Measurements from ENCODE around the gene ABCB11.

ABCB11 gene

DNA sequence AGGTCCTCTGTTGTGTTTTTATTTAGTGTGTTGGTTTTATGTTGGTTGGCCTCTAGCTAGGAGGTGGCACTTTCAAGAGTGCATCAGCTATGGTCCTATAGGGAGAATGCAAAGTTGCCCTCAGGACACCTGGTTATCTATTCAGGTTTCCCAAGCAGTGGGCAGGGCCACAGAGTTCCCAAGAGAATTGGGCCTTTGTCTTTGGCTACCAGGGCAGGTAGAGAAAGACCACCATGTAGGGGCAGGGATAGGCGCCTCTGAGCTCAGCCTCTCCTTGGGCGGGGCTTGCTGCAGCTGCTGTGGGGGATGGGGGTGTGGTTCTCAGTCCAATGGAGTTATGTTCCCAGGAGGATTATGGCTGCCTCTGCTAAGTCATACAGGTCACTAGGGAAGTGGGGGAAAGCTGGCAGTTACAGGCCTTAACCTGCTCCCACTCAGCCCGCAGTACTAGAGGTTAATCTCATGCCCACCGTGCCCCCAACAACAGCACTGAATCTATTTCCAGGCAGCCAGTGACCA is 26.0 kb downstream of the ABCB11 start:
- H3K9me3 ChIP-seq (ENCODE audit: control insufficient read depth in 1 of 2, low read length in 2 of 2): no peaks in the 10 kb centered on the region
- no peaks in the 10 kb centered on the region for H3K4me1 ChIP-seq (ENCODE audit: control insufficient read depth in 1 of 2, insufficient read depth in 2 of 2, low read length in 2 of 2)
- H3K4me3 ChIP-seq (ENCODE audit: low read depth in 1 of 2, low read length in 2 of 2): no peak overlapping the region
- H3K36me3 ChIP-seq (ENCODE audit: control insufficient read depth in 1 of 2, insufficient read depth in 2 of 2, low read length in 2 of 2): no peaks in the 10 kb centered on the region
- no peaks in the 10 kb centered on the region for H3K27me3 ChIP-seq (ENCODE audit: low read depth, low read length)
- H3K27ac ChIP-seq (ENCODE audit: low read length): no peak overlapping the region

DNA sequence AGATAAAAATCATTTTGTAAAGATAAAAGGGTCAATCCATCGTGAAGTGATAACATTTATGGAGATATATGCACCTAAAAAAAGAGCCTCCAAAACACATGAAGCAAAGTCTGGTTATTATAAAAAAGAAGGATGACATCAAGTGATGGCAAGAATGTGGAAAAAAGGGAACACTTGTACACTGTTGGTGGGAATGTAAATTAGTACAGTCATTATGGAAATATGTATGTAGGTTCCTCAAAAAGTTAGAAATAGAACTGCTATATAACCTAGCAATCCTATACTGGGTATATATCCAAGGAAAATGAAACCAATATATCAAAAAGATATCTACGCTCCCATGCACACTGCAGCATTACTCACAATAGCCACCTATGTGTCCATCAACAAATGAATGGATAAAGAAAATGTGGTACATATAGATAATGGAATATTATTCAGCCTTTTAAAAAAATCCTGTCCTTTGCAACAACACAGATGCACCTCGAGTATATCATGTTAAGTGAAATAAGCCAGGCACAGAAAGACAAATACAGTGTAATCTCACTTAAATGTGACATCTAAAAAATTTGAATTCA is 28.9 kb downstream of the ABCB11 start:
- Histone ChIP-seq H3K27ac (ENCODE audit: low read length) (no peak overlapping the region), H3K4me1 (ENCODE audit: control insufficient read depth in 1 of 2, insufficient read depth in 2 of 2, low read length in 2 of 2) (no peaks in the 10 kb centered on the region), H3K27me3 (ENCODE audit: low read depth, low read length) (no peaks in the 10 kb centered on the region), H3K36me3 (ENCODE audit: control insufficient read depth in 1 of 2, insufficient read depth in 2 of 2, low read length in 2 of 2) (no peaks in the 10 kb centered on the region), H3K4me3 (ENCODE audit: low read depth in 1 of 2, low read length in 2 of 2) (no peak overlapping the region), H3K9me3 (ENCODE audit: control insufficient read depth in 1 of 2, low read length in 2 of 2) (no peaks in the 10 kb centered on the region)

DNA sequence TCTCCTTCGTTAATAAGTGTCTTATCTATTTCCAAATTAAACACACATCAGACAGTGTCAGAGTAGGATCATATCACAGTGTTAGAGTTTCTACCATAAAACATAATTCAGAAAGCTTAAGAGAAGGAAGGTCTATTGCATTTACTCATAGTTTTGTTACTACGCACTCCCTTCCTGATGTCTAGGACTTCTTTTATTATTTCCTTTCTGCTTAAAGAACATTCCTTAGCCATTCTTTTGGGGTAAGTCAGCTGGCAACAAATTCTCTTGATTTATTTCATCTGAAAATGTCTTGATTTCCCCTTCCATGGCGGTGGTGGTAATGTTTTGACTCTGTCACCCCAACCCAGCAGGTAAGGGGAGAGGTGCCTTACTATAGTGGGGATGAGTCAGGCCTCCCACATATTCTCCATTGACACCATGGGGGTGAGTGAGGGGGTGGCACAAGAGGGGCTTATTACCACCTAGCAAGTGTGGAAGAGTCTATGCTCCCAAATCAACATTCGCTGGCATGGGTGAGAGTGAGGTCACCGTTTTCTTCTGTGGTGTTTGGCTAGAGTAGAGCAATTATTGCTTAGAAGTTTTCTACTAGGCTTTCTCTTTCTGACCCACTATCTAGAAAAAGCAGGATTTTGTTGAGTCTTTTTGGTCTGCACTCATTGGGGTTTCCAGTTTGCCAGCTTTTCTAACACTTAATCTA is 29.9 kb downstream of the ABCB11 start:
- Histone ChIP-seq H3K27ac (ENCODE audit: low read length) (no peak overlapping the region), H3K9me3 (ENCODE audit: control insufficient read depth in 1 of 2, low read length in 2 of 2) (no peaks in the 10 kb centered on the region), H3K27me3 (ENCODE audit: low read depth, low read length) (no peaks in the 10 kb centered on the region), H3K4me3 (ENCODE audit: low read depth in 1 of 2, low read length in 2 of 2) (no peak overlapping the region), H3K36me3 (ENCODE audit: control insufficient read depth in 1 of 2, insufficient read depth in 2 of 2, low read length in 2 of 2) (no peaks in the 10 kb centered on the region), H3K4me1 (ENCODE audit: control insufficient read depth in 1 of 2, insufficient read depth in 2 of 2, low read length in 2 of 2) (no peaks in the 10 kb centered on the region)

DNA sequence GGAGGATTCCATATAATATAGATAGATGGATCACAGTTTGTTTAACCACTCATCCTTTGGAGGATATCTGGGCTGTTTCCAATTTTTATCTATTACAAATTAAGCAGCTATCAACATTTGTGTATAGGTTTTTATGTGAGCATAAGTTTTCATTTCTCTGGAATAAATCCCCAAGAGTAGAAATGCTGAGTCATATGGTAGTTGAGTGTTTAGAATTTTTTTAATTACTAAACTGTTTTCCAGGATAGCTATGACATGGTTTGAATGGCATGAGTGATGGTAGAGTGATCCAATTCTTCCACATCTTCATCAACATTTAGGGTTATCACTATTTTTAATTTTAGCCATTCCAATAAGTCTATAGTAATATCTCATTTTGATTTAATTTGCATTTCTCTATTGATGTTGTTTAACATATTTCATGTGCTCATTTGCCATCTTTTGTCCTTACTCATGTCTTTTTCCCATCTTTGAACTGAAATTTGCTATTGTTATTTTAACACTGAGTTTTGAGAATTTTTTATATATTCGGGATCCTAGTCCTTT is 31.4 kb downstream of the ABCB11 start:
- no peaks in the 10 kb centered on the region for H3K27me3 ChIP-seq (ENCODE audit: low read depth, low read length)
- no peaks in the 10 kb centered on the region for H3K9me3 ChIP-seq (ENCODE audit: control insufficient read depth in 1 of 2, low read length in 2 of 2)
- H3K4me1 ChIP-seq (ENCODE audit: control insufficient read depth in 1 of 2, insufficient read depth in 2 of 2, low read length in 2 of 2): no peaks in the 10 kb centered on the region
- no peak overlapping the region for H3K4me3 ChIP-seq (ENCODE audit: low read depth in 1 of 2, low read length in 2 of 2)
- no peaks in the 10 kb centered on the region for H3K36me3 ChIP-seq (ENCODE audit: control insufficient read depth in 1 of 2, insufficient read depth in 2 of 2, low read length in 2 of 2)
- H3K27ac ChIP-seq (ENCODE audit: low read length): no peak overlapping the region

DNA sequence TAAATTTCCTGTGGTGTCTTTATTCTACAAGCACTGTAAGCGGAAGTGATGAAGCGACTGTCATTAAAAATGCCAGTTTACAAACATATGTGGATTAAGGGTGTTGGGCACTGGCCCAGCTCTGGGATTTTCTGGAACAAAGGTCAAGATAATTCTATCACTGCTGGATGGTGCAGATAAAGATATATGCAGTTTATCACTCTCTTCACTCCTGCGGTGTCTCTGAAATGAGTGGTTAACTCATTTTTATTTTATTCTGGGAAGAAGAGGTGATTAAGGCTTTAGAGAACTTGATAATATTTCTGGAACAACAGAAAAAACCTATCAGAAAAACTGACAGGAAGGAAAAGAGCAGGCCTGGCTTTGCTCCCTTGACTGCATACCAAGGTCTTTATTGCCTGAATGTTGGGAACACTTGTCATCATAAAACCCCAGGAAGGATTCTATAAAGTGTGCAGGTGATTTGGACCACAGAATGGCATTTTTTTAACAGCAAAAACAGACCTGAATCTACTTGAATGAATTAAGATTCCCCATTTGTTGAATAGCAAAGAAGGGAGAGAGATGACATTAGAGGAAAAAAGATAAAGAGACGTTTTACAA is 32.4 kb downstream of the ABCB11 start:
- H3K27me3 ChIP-seq (ENCODE audit: low read depth, low read length): no peaks in the 10 kb centered on the region

DNA sequence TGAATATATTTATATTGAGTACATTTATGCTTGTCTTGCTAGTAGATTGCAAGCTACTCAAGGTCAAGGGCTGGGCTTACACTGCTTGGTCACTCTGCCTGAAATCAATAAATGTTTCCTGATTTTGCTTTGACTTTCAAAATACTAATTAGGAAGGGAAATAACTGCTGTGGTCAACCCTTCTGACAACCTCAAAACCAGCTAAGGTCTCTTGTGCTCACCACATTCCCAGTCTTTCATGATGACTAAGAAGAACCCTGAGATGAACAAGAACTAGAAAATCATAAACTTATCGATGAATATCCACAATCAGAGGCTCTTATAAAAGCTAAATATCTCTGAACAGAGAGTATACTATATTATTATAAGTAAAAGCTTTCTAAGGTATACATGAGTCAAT is 33.3 kb downstream of the ABCB11 start:
- no peaks in the 10 kb centered on the region for H3K4me1 ChIP-seq (ENCODE audit: control insufficient read depth in 1 of 2, insufficient read depth in 2 of 2, low read length in 2 of 2)
- H3K36me3 ChIP-seq (ENCODE audit: control insufficient read depth in 1 of 2, insufficient read depth in 2 of 2, low read length in 2 of 2): no peaks in the 10 kb centered on the region
- no peak overlapping the region for H3K27ac ChIP-seq (ENCODE audit: low read length)
- H3K27me3 ChIP-seq (ENCODE audit: low read depth, low read length): no peaks in the 10 kb centered on the region
- no peak overlapping the region for H3K4me3 ChIP-seq (ENCODE audit: low read depth in 1 of 2, low read length in 2 of 2)
- H3K9me3 ChIP-seq (ENCODE audit: control insufficient read depth in 1 of 2, low read length in 2 of 2): no peaks in the 10 kb centered on the region

More for the DNA sequence above, 32.4 kb downstream of the ABCB11 start:
- Histone ChIP-seq H3K36me3 (ENCODE audit: control insufficient read depth in 1 of 2, insufficient read depth in 2 of 2, low read length in 2 of 2) (no peaks in the 10 kb centered on the region), H3K9me3 (ENCODE audit: control insufficient read depth in 1 of 2, low read length in 2 of 2) (no peaks in the 10 kb centered on the region), H3K4me1 (ENCODE audit: control insufficient read depth in 1 of 2, insufficient read depth in 2 of 2, low read length in 2 of 2) (no peaks in the 10 kb centered on the region), H3K4me3 (ENCODE audit: low read depth in 1 of 2, low read length in 2 of 2) (no peak overlapping the region), H3K27ac (ENCODE audit: low read length) (no peak overlapping the region)

DNA sequence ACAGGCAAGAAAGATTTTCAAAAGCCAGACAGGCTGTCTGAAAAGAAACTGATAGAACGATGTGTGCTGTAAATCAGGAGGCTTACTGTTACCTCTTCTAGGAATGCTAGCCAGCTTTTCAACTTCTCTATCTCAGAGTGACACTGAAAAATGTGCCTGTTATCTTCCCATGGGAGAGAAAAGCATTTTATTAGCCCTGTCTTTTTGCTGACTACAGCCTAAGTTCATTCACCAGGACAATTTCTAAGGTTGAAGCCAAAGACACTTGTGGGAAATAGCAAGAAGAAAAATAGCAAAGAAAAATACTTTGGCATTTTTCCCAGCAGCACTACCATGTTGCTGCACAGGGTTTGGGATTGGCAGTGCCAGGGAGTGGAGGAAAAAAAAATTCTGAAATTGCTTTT is 34.0 kb downstream of the ABCB11 start:
- H3K4me3 ChIP-seq (ENCODE audit: low read depth in 1 of 2, low read length in 2 of 2): no peak overlapping the region
- no peaks in the 10 kb centered on the region for H3K9me3 ChIP-seq (ENCODE audit: control insufficient read depth in 1 of 2, low read length in 2 of 2)
- H3K4me1 ChIP-seq (ENCODE audit: control insufficient read depth in 1 of 2, insufficient read depth in 2 of 2, low read length in 2 of 2): no peaks in the 10 kb centered on the region
- H3K27me3 ChIP-seq (ENCODE audit: low read depth, low read length): no peaks in the 10 kb centered on the region
- no peak overlapping the region for H3K27ac ChIP-seq (ENCODE audit: low read length)
- no peaks in the 10 kb centered on the region for H3K36me3 ChIP-seq (ENCODE audit: control insufficient read depth in 1 of 2, insufficient read depth in 2 of 2, low read length in 2 of 2)

DNA sequence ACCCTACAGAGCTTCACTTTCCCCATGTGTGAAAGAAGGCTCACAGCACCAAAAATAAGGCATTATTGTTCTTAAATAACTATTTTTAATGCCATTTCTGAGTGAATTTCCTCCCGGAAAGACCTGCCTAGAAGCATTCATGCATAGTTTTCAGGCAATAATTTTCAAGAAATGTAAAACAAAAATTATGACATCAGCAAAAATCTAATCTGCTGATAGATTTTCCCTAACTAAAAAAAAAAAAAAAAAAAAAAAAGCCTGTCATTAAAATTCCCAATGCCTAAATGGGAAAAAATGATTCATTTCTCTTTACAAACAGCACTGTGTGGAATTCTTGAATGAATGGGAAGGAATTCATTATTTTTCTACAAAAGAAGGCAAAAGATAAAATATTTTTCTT is 35.4 kb downstream of the ABCB11 start:
- no peaks in the 10 kb centered on the region for H3K27me3 ChIP-seq (ENCODE audit: low read depth, low read length)
- H3K9me3 ChIP-seq (ENCODE audit: control insufficient read depth in 1 of 2, low read length in 2 of 2): no peaks in the 10 kb centered on the region
- H3K4me3 ChIP-seq (ENCODE audit: low read depth in 1 of 2, low read length in 2 of 2): no peak overlapping the region
- H3K36me3 ChIP-seq (ENCODE audit: control insufficient read depth in 1 of 2, insufficient read depth in 2 of 2, low read length in 2 of 2): no peaks in the 10 kb centered on the region
- H3K27ac ChIP-seq (ENCODE audit: low read length): no peak overlapping the region
- no peaks in the 10 kb centered on the region for H3K4me1 ChIP-seq (ENCODE audit: control insufficient read depth in 1 of 2, insufficient read depth in 2 of 2, low read length in 2 of 2)

DNA sequence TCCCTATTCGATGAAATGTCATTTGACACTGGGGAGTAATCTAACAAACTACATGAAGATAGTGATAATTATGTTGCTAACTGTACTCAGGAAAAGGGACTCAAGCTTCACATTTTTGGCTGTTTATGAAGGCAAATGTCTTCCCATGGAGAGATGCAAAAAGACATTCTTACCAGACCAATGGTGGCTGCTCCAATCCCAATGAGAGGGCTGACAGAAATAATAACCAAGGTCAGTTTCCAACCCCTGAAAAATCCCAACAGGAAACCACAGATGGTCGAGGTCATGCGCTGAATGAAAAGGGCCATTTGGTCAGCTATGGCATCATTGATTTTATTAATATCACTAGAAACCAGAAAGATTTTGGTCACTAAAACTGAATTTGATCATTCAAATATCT is 37.6 kb downstream of the ABCB11 start:
- Histone ChIP-seq H3K9me3 (ENCODE audit: control insufficient read depth in 1 of 2, low read length in 2 of 2) (no peaks in the 10 kb centered on the region), H3K4me3 (ENCODE audit: low read depth in 1 of 2, low read length in 2 of 2) (no peak overlapping the region), H3K4me1 (ENCODE audit: control insufficient read depth in 1 of 2, insufficient read depth in 2 of 2, low read length in 2 of 2) (no peaks in the 10 kb centered on the region), H3K36me3 (ENCODE audit: control insufficient read depth in 1 of 2, insufficient read depth in 2 of 2, low read length in 2 of 2) (no peaks in the 10 kb centered on the region), H3K27me3 (ENCODE audit: low read depth, low read length) (no peaks in the 10 kb centered on the region), H3K27ac (ENCODE audit: low read length) (no peak overlapping the region)

DNA sequence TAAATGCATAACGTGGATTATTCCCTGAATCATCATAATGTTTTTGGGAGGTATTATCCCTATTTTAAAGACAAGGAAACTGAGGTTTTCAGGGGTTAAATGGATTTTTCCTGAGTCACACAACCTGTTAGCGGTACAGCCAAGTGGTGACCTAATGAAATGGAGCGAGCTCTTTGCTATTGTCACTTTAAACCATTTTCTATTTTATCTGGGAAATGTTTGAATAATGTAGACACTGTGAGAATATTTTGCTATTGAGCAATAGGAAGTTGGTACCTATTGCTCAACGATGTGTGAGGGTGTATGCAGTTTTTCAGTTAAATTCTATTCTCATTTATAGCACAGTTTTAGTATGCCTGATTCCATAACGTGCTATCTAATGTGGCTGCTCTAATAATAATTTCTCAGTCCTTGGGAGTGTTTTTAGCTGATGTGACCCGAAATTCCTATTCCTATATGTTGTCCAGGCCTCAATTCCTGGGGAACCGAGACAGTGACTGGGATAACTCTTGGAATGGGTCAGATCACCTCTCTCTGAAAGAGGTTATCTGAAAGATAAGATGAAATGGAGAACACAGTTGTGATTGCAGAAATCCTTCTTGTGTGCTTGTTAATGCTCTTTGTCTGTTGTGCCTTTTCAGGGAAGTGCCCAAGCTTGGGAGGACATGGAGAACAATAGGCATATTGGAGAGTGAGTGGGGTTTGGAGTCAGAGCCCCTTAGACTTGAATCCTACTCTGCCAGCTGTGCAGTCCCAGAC is 38.4 kb downstream of the ABCB11 start:
- Histone ChIP-seq H3K9me3 (ENCODE audit: control insufficient read depth in 1 of 2, low read length in 2 of 2) (no peaks in the 10 kb centered on the region), H3K36me3 (ENCODE audit: control insufficient read depth in 1 of 2, insufficient read depth in 2 of 2, low read length in 2 of 2) (no peaks in the 10 kb centered on the region), H3K4me3 (ENCODE audit: low read depth in 1 of 2, low read length in 2 of 2) (no peak overlapping the region), H3K27me3 (ENCODE audit: low read depth, low read length) (no peaks in the 10 kb centered on the region), H3K4me1 (ENCODE audit: control insufficient read depth in 1 of 2, insufficient read depth in 2 of 2, low read length in 2 of 2) (no peaks in the 10 kb centered on the region), H3K27ac (ENCODE audit: low read length) (no peak overlapping the region)

DNA sequence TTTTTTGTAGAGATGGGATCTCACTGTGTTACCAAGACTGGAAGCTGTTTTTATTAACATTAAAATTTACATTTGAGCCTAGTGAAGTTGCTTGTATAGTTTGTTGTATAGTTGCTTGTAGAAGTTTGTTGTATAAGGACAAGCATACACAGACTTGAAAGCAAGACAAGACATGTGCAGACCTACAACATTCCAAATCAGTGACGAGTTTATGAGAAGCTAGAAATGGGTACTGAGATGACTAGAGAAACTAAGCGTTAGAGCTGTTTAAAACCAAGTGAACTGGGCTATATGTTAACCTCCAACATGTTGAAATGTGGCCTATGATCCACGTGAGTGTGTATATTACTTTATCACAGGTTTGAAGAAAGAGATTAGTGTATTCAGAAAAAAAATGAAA is 39.1 kb downstream of the ABCB11 start:
- no peaks in the 10 kb centered on the region for H3K4me1 ChIP-seq (ENCODE audit: control insufficient read depth in 1 of 2, insufficient read depth in 2 of 2, low read length in 2 of 2)
- H3K9me3 ChIP-seq (ENCODE audit: control insufficient read depth in 1 of 2, low read length in 2 of 2): no peaks in the 10 kb centered on the region
- H3K4me3 ChIP-seq (ENCODE audit: low read depth in 1 of 2, low read length in 2 of 2): no peak overlapping the region
- no peaks in the 10 kb centered on the region for H3K27me3 ChIP-seq (ENCODE audit: low read depth, low read length)
- no peaks in the 10 kb centered on the region for H3K36me3 ChIP-seq (ENCODE audit: control insufficient read depth in 1 of 2, insufficient read depth in 2 of 2, low read length in 2 of 2)
- no peak overlapping the region for H3K27ac ChIP-seq (ENCODE audit: low read length)
